Suprapubic skin (tissue), 4 donors: ENCODE results near the gene FLT3LG. TPM values are rescaled to one million over a fixed set of nuclear protein-coding genes. Genes with fewer than 3 reads are reported as not detected.

Experiments
- DNase-seq, 2 donors: peaks; one replicate each; pipeline ENCODE4 v3.0.0-alpha.2; 2019; ENCODE audit warnings: low spot score in 2 of 2
- H3K27ac ChIP-seq: fragments of 200-600 bp; sonication (generic); one replicate; pipeline ENCODE4 v1.5.1; 2019
- H3K27me3 ChIP-seq: fragments of 200-600 bp; sonication (generic); one replicate; pipeline ENCODE4 v1.5.1; 2019
- H3K36me3 ChIP-seq: fragments of 200-600 bp; sonication (generic); one replicate; pipeline ENCODE4 v1.5.1; 2019
- H3K4me1 ChIP-seq: fragments of 200-600 bp; sonication (generic); one replicate; pipeline ENCODE4 v1.5.1; 2019
- H3K4me3 ChIP-seq: fragments of 200-600 bp; sonication (generic); one replicate; pipeline ENCODE4 v1.5.1; 2019; ENCODE audit warnings: mild to moderate bottlenecking
- H3K9me3 ChIP-seq: fragments of 200-600 bp; sonication (generic); one replicate; pipeline ENCODE4 v1.5.1; 2019
- EP300 ChIP-seq: sonication (generic); formaldehyde crosslinking; IDR thresholded peaks from one replicate; pipeline ENCODE4 v1.6.1; 2017; ENCODE audit warnings: antibody characterized with exemption
- POLR2A ChIP-seq, 2 donors: fragments of 450-650 bp; IDR thresholded peaks; one replicate each; pipeline ENCODE4 v1.6.1; 2017; ENCODE audit warnings: antibody characterized with exemption in 2 of 2, mild to moderate bottlenecking in 2 of 2, moderate library complexity in 2 of 2
- POLR2AphosphoS5 ChIP-seq, 3 donors: sonication (generic); formaldehyde crosslinking; IDR thresholded peaks; one replicate each; pipeline ENCODE4 v1.6.1; 2017; ENCODE audit warnings: antibody characterized with exemption in 3 of 3
- WGBS: methylation state at CpG from one replicate; pipeline ENCODE4 v1.1.5; 2018; 5-methylcytosine and 5-hydroxymethylcytosine counted together
- total RNA-seq, 4 donors: library from RNA; depleted of rRNA; stranded (reverse); fragments of >200 nt; gene quantifications; one replicate each; pipeline ENCODE4 v1.1.0, GENCODE V29; 2016
- TF ChIP-seq, protein P1 (sequence below), 2 donors: fragments of 200-600 bp in 1 of 2; fragments of 450-650 bp in 1 of 2; sonication (generic) in 1 of 2; IDR thresholded peaks; one replicate each; pipeline ENCODE4 v1.5.1; 2016 to 2019; ENCODE audit warnings: antibody characterized with exemption in 2 of 2, mild to moderate bottlenecking in 1 of 2, moderate library complexity in 1 of 2

The FLT3LG gene
- total RNA-seq, 4 donors from 2014 or later = 1.2 to 4.9 (median 4.4) TPM

DNA sequence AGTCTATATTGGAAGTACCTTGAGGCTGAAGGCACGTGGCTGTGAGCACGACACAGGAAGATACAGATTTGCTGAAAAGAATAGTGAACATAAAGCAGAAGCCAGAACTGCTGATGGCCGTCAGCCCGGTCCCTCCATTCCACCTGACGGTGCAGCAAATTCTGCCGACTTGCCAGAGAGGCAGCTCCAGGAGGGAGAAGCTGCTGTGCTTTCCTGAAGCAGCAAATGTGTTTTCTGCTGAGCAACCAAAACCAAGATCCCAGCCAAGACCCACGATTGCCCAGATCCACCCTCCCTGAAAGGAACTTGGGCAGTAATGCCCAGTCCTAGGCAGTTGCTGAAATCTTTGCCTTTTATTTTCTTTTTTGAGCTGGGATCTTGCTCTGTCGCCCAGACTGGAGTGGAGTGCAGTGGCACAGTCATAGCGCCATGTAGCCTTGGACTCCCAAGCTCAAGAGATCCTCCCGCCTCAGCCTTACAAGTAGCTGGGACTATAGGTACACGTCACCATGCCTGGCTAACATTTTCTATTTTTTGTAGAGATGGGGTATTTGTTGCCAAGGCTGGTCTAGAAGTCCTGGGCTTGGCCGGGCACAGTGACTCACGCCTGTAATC lies 46.8 kb downstream of the FLT3LG start:
- peaks cover 28% of the 10 kb centered on the region for H3K36me3 ChIP-seq
- H3K4me3 ChIP-seq = no peak overlapping the region
- no peaks in the 10 kb centered on the region for H3K27me3 ChIP-seq
- no peak for DNase-seq
- H3K4me1 ChIP-seq = no peaks in the 10 kb centered on the region
- WGBS = 85% methylated on average over 13 of the region's 13 CpGs
- TF ChIP-seq POLR2AphosphoS5 (IDR thresholded peaks at IDR 0.05) (no peak), POLR2A (IDR thresholded peaks at IDR 0.05) (no peak), EP300 (no peak)
- TF ChIP-seq, protein P1, sequence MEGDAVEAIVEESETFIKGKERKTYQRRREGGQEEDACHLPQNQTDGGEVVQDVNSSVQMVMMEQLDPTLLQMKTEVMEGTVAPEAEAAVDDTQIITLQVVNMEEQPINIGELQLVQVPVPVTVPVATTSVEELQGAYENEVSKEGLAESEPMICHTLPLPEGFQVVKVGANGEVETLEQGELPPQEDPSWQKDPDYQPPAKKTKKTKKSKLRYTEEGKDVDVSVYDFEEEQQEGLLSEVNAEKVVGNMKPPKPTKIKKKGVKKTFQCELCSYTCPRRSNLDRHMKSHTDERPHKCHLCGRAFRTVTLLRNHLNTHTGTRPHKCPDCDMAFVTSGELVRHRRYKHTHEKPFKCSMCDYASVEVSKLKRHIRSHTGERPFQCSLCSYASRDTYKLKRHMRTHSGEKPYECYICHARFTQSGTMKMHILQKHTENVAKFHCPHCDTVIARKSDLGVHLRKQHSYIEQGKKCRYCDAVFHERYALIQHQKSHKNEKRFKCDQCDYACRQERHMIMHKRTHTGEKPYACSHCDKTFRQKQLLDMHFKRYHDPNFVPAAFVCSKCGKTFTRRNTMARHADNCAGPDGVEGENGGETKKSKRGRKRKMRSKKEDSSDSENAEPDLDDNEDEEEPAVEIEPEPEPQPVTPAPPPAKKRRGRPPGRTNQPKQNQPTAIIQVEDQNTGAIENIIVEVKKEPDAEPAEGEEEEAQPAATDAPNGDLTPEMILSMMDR (IDR thresholded peaks at IDR 0.05) = no peak
- H3K9me3 ChIP-seq = no peaks in the 10 kb centered on the region
- H3K27ac ChIP-seq = no peak overlapping the region

GRCh38 chr19:49524812-49525455 lies 50.9 kb downstream of the FLT3LG start:
- Histone ChIP-seq H3K4me1 (peaks cover 16% of the 10 kb centered on the region), H3K36me3 (peaks cover 22% of the 10 kb centered on the region), H3K27me3 (no peaks in the 10 kb centered on the region), H3K27ac (no peak overlapping the region), H3K9me3 (no peaks in the 10 kb centered on the region), H3K4me3 (no peak overlapping the region)
- TF ChIP-seq POLR2A (IDR thresholded peaks at IDR 0.05) = no peak
- no peak for TF ChIP-seq POLR2AphosphoS5 (IDR thresholded peaks at IDR 0.05)
- no peak for TF ChIP-seq EP300
- TF ChIP-seq, protein P1 (IDR thresholded peaks at IDR 0.05) = no peak
- 88% methylated on average over 20 of the region's 22 CpGs for WGBS
- no peak for DNase-seq

DNA sequence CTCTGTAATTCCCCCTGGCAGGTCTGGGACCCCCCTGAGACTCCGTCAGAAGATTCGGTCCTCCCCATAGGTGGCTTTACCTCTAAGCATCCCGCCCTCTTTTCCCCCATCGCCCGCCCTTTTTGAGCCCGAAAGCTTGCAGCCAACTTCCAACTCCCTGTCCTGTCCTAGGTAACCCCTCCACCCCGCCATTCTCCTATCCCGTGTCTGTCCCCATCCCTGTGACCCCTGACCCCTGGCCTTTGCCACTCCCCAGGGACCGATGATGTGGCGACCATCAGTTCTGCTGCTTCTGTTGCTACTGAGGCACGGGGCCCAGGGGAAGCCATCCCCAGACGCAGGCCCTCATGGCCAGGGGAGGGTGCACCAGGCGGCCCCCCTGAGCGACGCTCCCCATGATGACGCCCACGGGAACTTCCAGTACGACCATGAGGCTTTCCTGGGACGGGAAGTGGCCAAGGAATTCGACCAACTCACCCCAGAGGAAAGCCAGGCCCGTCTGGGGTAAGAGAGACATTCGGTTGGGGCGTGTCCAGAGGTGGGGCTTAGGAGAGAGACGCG lies 54.3 kb downstream of the FLT3LG start:
- peaks cover 11% of the 10 kb centered on the region for H3K36me3 ChIP-seq
- H3K9me3 ChIP-seq = no peaks in the 10 kb centered on the region
- no peaks in the 10 kb centered on the region for H3K27me3 ChIP-seq
- 58% methylated on average over 25 of the region's 25 CpGs for WGBS
- TF ChIP-seq, protein P1 (IDR thresholded peaks at IDR 0.05) = no peak
- TF ChIP-seq POLR2AphosphoS5 (IDR thresholded peaks at IDR 0.05) (no peak), EP300 (no peak), POLR2A (IDR thresholded peaks at IDR 0.05) (no peak)
- peak overlapping the region; percentile 49 for H3K4me3 ChIP-seq
- DNase-seq = peak in 1 of 2 donors; percentile 80
- H3K27ac ChIP-seq = peak overlapping the region; percentile 77
- peaks cover 20% of the 10 kb centered on the region for H3K4me1 ChIP-seq

DNA sequence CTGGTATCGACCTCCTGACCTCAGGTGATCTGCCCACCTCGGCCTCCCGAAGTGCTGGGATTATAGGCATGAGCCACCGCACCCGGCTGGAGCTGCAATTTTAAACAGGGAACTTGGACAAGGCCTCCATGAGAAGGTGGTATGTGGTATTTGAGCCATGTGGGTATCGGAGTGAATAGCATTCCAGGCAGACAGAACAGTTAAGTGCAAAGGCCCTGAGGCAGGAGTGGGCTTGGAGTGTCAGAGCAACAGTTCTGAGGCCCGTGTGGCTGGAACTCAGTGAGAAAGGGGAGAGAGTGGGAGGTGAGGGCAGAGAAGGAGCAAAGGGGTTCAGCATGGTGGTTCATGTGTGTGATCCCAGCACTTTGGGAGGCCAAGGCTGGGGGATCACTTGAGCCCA lies 56.7 kb downstream of the FLT3LG start:
- Histone ChIP-seq H3K27me3 (no peaks in the 10 kb centered on the region), H3K4me3 (no peak overlapping the region), H3K4me1 (peaks cover 31% of the 10 kb centered on the region), H3K9me3 (no peaks in the 10 kb centered on the region), H3K36me3 (no peaks in the 10 kb centered on the region), H3K27ac (no peak overlapping the region)
- no peak for TF ChIP-seq POLR2AphosphoS5 (IDR thresholded peaks at IDR 0.05)
- TF ChIP-seq, protein P1 (IDR thresholded peaks at IDR 0.05) = no peak
- no peak for TF ChIP-seq EP300
- TF ChIP-seq POLR2A (IDR thresholded peaks at IDR 0.05) = no peak
- DNase-seq = no peak
- WGBS = 93% methylated on average over 7 of the region's 7 CpGs
